Ascending aorta (tissue), 2 donors: ENCODE data around the gene TFCP2L1. TPM values are rescaled to one million over a fixed set of nuclear protein-coding genes. Genes with fewer than 3 reads are reported as not detected.
"Not testable (repeated sequence)": the region's sequence is repeated elsewhere in the genome, so short reads cannot be mapped to it uniquely, and the experiment has no call there.

Experiments used
- DNase-seq, 2 donors: peaks; one replicate each; pipeline ENCODE4 v3.0.0-alpha.2; 2019; ENCODE audit warnings: low spot score in 2 of 2
- H3K27ac ChIP-seq, 2 donors: fragments of 200-600 bp; sonication (generic); one replicate each; pipeline ENCODE4 v1.5.1; 2016 to 2017; ENCODE audit warnings: mild to moderate bottlenecking in 1 of 2
- H3K27me3 ChIP-seq: fragments of 200-600 bp; sonication (generic); one replicate; pipeline ENCODE4 v1.5.1; 2017
- H3K36me3 ChIP-seq, 2 donors: fragments of 200-600 bp; sonication (generic); one replicate each; pipeline ENCODE4 v1.5.1; 2016
- H3K4me1 ChIP-seq, 2 donors: fragments of 200-600 bp; sonication (generic); one replicate each; pipeline ENCODE4 v1.5.1; 2016 to 2017; ENCODE audit warnings: mild to moderate bottlenecking in 1 of 2
- H3K4me3 ChIP-seq, 2 donors: fragments of 200-600 bp; sonication (generic); one replicate each; pipeline ENCODE4 v1.5.1; 2016 to 2017; ENCODE audit warnings: mild to moderate bottlenecking in 1 of 2
- H3K9me3 ChIP-seq, 2 donors: fragments of 200-600 bp; sonication (generic); one replicate each; pipeline ENCODE4 v1.5.1; 2016
- CTCF ChIP-seq, 3 experiments: fragments of 200-600 bp in 2 of 3; fragments of 450-650 bp in 1 of 3; sonication (generic) in 2 of 3; IDR thresholded peaks; one replicate each; pipeline ENCODE4 v1.5.1; 2016 to 2019; ENCODE audit warnings: antibody characterized with exemption in 3 of 3, mild to moderate bottlenecking in 1 of 3, moderate library complexity in 1 of 3
- intact Hi-C: fragments of 100-400 bp; cut with DNase I; formaldehyde crosslinking; loops from one replicate; pipeline ENCODE4 v1.15.1; 2023
- total RNA-seq: library from RNA; depleted of rRNA; stranded (reverse); fragments of >200 nt; gene quantifications from one replicate; pipeline ENCODE4 v1.1.0, GENCODE V29; 2016

TFCP2L1 gene
- total RNA-seq, 1 donor from 2014 or later, result 5.5 TPM

- intact Hi-C loops, result no loop called here
- H3K9me3 ChIP-seq, result no peaks in the 10 kb centered on the region
- H3K36me3 ChIP-seq, result no peaks in the 10 kb centered on the region
- H3K27me3 ChIP-seq, result no peaks in the 10 kb centered on the region
- H3K4me1 ChIP-seq, result no peaks in the 10 kb centered on the region
- H3K27ac ChIP-seq, result no peak overlapping the region
- no peak overlapping the region for H3K4me3 ChIP-seq
- no peak for DNase-seq
- no peak for TF ChIP-seq CTCF (IDR thresholded peaks at IDR 0.05)
Observed at GRCh38 chr2:121231385-121232000, 53.5 kb downstream of the TFCP2L1 start.

GRCh38 chr2:121228521-121228920 is 56.5 kb downstream of the TFCP2L1 start:
- H3K4me1 ChIP-seq, result no peaks in the 10 kb centered on the region
- no peak overlapping the region for H3K27ac ChIP-seq
- no peaks in the 10 kb centered on the region for H3K36me3 ChIP-seq
- H3K9me3 ChIP-seq, result no peaks in the 10 kb centered on the region
- H3K27me3 ChIP-seq, result no peaks in the 10 kb centered on the region
- no peak for TF ChIP-seq CTCF (IDR thresholded peaks at IDR 0.05)
- intact Hi-C loops, result no loop called here
- no peak overlapping the region for H3K4me3 ChIP-seq
- no peak for DNase-seq

GRCh38 chr2:121227381-121228144 is 57.4 kb downstream of the TFCP2L1 start:
- DNase-seq, H3K27ac ChIP-seq, H3K4me1 ChIP-seq, H3K9me3 ChIP-seq, intact Hi-C loops, H3K36me3 ChIP-seq, H3K4me3 ChIP-seq, H3K27me3 ChIP-seq: not testable (repeated sequence)

- H3K4me1 ChIP-seq, DNase-seq, H3K36me3 ChIP-seq, intact Hi-C loops, H3K27ac ChIP-seq, H3K27me3 ChIP-seq, H3K9me3 ChIP-seq, H3K4me3 ChIP-seq: not testable (repeated sequence)
Observed at GRCh38 chr2:121225681-121226080, 59.3 kb downstream of the TFCP2L1 start.

- intact Hi-C loops, result no loop called here
- DNase-seq, result no peak
- Histone ChIP-seq H3K27me3 (no peaks in the 10 kb centered on the region), H3K36me3 (no peaks in the 10 kb centered on the region), H3K27ac (no peak overlapping the region), H3K4me3 (no peak overlapping the region), H3K4me1 (no peaks in the 10 kb centered on the region), H3K9me3 (no peaks in the 10 kb centered on the region)
- no peak for TF ChIP-seq CTCF (IDR thresholded peaks at IDR 0.05)
Observed at GRCh38 chr2:121220995-121221394, 64.0 kb downstream of the TFCP2L1 start.

DNA sequence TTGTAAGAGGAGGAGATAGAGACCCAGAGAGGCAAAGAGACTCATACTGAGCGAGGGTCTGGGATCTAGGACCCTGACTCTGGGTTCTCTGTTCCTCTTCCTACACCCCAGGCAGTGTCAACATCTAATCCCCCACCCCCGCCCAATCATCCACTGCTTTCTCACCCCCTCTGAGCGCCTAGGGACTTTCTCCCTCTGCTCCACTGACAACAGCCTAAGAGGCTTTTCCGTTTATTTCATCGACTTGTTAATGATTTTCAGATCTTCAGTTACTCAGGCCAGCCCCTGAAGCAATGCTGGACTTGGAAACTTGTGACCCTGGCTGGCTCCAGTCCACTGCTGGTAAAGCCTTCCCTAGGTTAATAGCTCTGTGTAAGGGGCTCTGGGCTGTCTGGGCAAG is 65.1 kb downstream of the TFCP2L1 start:
- Histone ChIP-seq H3K27ac (no peak overlapping the region), H3K4me1 (no peaks in the 10 kb centered on the region), H3K36me3 (no peaks in the 10 kb centered on the region), H3K27me3 (no peaks in the 10 kb centered on the region), H3K4me3 (no peak overlapping the region), H3K9me3 (no peaks in the 10 kb centered on the region)
- TF ChIP-seq CTCF (IDR thresholded peaks at IDR 0.05), result no peak
- no peak for DNase-seq
- intact Hi-C loops, result no loop called here
